ENCODE measurements around the gene CACNA1G.

- TF ChIP-seq, protein P1, sequence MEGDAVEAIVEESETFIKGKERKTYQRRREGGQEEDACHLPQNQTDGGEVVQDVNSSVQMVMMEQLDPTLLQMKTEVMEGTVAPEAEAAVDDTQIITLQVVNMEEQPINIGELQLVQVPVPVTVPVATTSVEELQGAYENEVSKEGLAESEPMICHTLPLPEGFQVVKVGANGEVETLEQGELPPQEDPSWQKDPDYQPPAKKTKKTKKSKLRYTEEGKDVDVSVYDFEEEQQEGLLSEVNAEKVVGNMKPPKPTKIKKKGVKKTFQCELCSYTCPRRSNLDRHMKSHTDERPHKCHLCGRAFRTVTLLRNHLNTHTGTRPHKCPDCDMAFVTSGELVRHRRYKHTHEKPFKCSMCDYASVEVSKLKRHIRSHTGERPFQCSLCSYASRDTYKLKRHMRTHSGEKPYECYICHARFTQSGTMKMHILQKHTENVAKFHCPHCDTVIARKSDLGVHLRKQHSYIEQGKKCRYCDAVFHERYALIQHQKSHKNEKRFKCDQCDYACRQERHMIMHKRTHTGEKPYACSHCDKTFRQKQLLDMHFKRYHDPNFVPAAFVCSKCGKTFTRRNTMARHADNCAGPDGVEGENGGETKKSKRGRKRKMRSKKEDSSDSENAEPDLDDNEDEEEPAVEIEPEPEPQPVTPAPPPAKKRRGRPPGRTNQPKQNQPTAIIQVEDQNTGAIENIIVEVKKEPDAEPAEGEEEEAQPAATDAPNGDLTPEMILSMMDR (IDR thresholded peaks at IDR 0.05; ENCODE audit: borderline replicate concordance, extremely low read depth, low read length, poor library complexity, severe bottlenecking) = no peak
- TF ChIP-seq EZH2 (IDR thresholded peaks at IDR 0.05; ENCODE audit: borderline replicate concordance, low read depth, low read length, severe bottlenecking) = no peak
These were observed 43.5 kb upstream of the CACNA1G start for GRCh38 chr17:50517011-50517410.
